IMR-90 (cell line): ENCODE results near the gene ZNF665. TPM values are rescaled to one million over a fixed set of nuclear protein-coding genes. Genes with fewer than 3 reads are reported as not detected.

Source experiments
- ATAC-seq: fragments of 200-7000 bp; cut with Tn5 transposase; 2 replicates; pipeline ENCODE4 v1.9.1; 2020; ENCODE audit warnings: low read depth, mild to moderate bottlenecking, moderate library complexity
- BruUV-seq: library from RNA; stranded (reverse); fragments of 400-500 nt; replicated peaks from 2 replicates; lab custom pipeline; 2021; lab: Mats Ljungman, UMichigan
- CTCF ChIA-PET: fragments of 300-600 bp; formaldehyde crosslinking; extraction: SDS; loops from one replicate; lab custom pipeline; 2021; ENCODE audit warnings: antibody characterized with exemption; lab: Yijun Ruan, JAX
- POLR2A ChIA-PET: fragments of 300-600 bp; sonication (Branson Sonifier 250); formaldehyde crosslinking; loops from one replicate; lab custom pipeline; 2022; ENCODE audit warnings: antibody characterized with exemption; ENCODE audit not compliant: unreplicated experiment; lab: Charles Lee
- DNase-seq: peaks from one replicate; pipeline ENCODE4 v3.0.0; 2013
- H2AFZ ChIP-seq: replicated peaks from 2 replicates; pipeline ENCODE3; 2013; ENCODE audit warnings: low read length, mild to moderate bottlenecking; ENCODE audit not compliant: poor library complexity
- H2AK5ac ChIP-seq: 2 replicates; pipeline ENCODE4 v1.6.1; 2013; ENCODE audit warnings: low read depth, low read length, inconsistent platforms
- H2AK9ac ChIP-seq: replicated peaks from 2 replicates; pipeline ENCODE3; 2013; ENCODE audit warnings: mild to moderate bottlenecking, low read depth, low read length, moderate library complexity; ENCODE audit not compliant: poor library complexity
- H2BK120ac ChIP-seq: 2 replicates; pipeline ENCODE4 v1.6.1; 2013; ENCODE audit warnings: low read depth, low read length, inconsistent platforms
- H2BK15ac ChIP-seq: 3 replicates; pipeline ENCODE4 v1.6.1; 2013; ENCODE audit warnings: low read depth, low read length, inconsistent platforms
- H2BK20ac ChIP-seq: 2 replicates; pipeline ENCODE4 v1.6.1; 2013; ENCODE audit warnings: low read depth, mild to moderate bottlenecking, inconsistent platforms, low read length, moderate library complexity
- H2BK5ac ChIP-seq: 2 replicates; pipeline ENCODE4 v1.6.1; 2013; ENCODE audit warnings: mild to moderate bottlenecking, low read depth, low read length, inconsistent platforms; ENCODE audit not compliant: poor library complexity, severe bottlenecking
- H3K14ac ChIP-seq: replicated peaks from 2 replicates; pipeline ENCODE4 v1.6.1; 2013; ENCODE audit warnings: low read depth, low read length, inconsistent platforms
- H3K18ac ChIP-seq: 2 replicates; pipeline ENCODE4 v1.6.1; 2013; ENCODE audit warnings: low read depth, low read length, control low read depth
- H3K23ac ChIP-seq: 2 replicates; pipeline ENCODE4 v1.6.1; 2013; ENCODE audit warnings: low read depth, low read length, inconsistent platforms
- H3K27ac ChIP-seq: 2 replicates; pipeline ENCODE4 v1.5.1; 2013; ENCODE audit warnings: mild to moderate bottlenecking, control low read depth, low read length; ENCODE audit not compliant: insufficient read depth
- H3K27me3 ChIP-seq: 2 replicates; pipeline ENCODE4 v1.6.1; 2013; ENCODE audit warnings: low read length; ENCODE audit not compliant: control insufficient read depth, insufficient read depth
- H3K36me3 ChIP-seq: 2 replicates; pipeline ENCODE4 v1.6.1; 2013; ENCODE audit warnings: low read length, mixed read lengths; ENCODE audit not compliant: control insufficient read depth, insufficient read depth
- H3K4ac ChIP-seq: 2 replicates; pipeline ENCODE4 v1.6.1; 2013; ENCODE audit warnings: low read depth, low read length, inconsistent platforms
- H3K4me1 ChIP-seq: 2 replicates; pipeline ENCODE4 v1.6.1; 2013; ENCODE audit warnings: low read length, mixed read lengths; ENCODE audit not compliant: control insufficient read depth, insufficient read depth
- H3K4me2 ChIP-seq: 2 replicates; pipeline ENCODE4 v1.6.1; 2013; ENCODE audit warnings: low read depth, mild to moderate bottlenecking, control low read depth, low read length, moderate library complexity
- H3K4me3 ChIP-seq: 2 replicates; pipeline ENCODE4 v1.5.1; 2013; ENCODE audit warnings: low read depth, mild to moderate bottlenecking, control low read depth, low read length, moderate library complexity; ENCODE audit not compliant: insufficient read depth
- H3K56ac ChIP-seq: 2 replicates; pipeline ENCODE4 v1.6.1; 2013; ENCODE audit warnings: low read length, inconsistent platforms; ENCODE audit not compliant: insufficient read depth; ENCODE audit errors: extremely low read depth
- H3K79me1 ChIP-seq, 2 experiments: 2 replicates each; pipeline ENCODE4 v1.6.1; 2013; ENCODE audit warnings: low read length in 2 of 2, inconsistent platforms in 1 of 2, low read depth in 1 of 2
- H3K9ac ChIP-seq: 2 replicates; pipeline ENCODE4 v1.6.1; 2013; ENCODE audit warnings: low read depth, low read length, control low read depth
- H3K9me1 ChIP-seq: 2 replicates; pipeline ENCODE4 v1.6.1; 2013; ENCODE audit warnings: low read length, inconsistent platforms; ENCODE audit not compliant: insufficient read depth
- H3K9me3 ChIP-seq: 2 replicates; pipeline ENCODE4 v1.6.1; 2013; ENCODE audit warnings: low read length; ENCODE audit not compliant: control insufficient read depth, insufficient read depth
- H4K20me1 ChIP-seq: 2 replicates; pipeline ENCODE4 v1.6.1; 2013; ENCODE audit warnings: low read length, inconsistent platforms; ENCODE audit not compliant: insufficient read depth
- H4K5ac ChIP-seq: 2 replicates; pipeline ENCODE4 v1.6.1; 2013; ENCODE audit warnings: mild to moderate bottlenecking, low read depth, low read length, control low read depth
- H4K8ac ChIP-seq, 2 experiments: 2 replicates each; pipeline ENCODE4 v1.6.1; 2013; ENCODE audit warnings: low read depth in 2 of 2, low read length in 2 of 2, control low read depth in 1 of 2, inconsistent platforms in 1 of 2
- H4K91ac ChIP-seq: 2 replicates; pipeline ENCODE4 v1.6.1; 2013; ENCODE audit warnings: low read depth, low read length, inconsistent platforms; ENCODE audit not compliant: insufficient read depth
- BHLHE40 ChIP-seq: fragments of 150-350 bp; IDR thresholded peaks from 2 replicates; pipeline ENCODE4 v1.6.1; 2016; ENCODE audit warnings: mild to moderate bottlenecking, low read depth, low read length
- CEBPB ChIP-seq: IDR thresholded peaks from 2 replicates; pipeline ENCODE4 v1.6.1; 2012; ENCODE audit warnings: low read depth, low read length, improper control_type of control experiment
- CHD1 ChIP-seq: IDR thresholded peaks from 2 replicates; pipeline ENCODE4 v1.6.1; 2012; ENCODE audit warnings: low read depth, low read length, improper control_type of control experiment
- ELK1 ChIP-seq: fragments of 150-350 bp; IDR thresholded peaks from 2 replicates; pipeline ENCODE4 v1.6.1; 2016; ENCODE audit warnings: low read depth, mild to moderate bottlenecking, low read length, moderate library complexity, borderline replicate concordance
- FOS ChIP-seq: fragments of 150-350 bp; IDR thresholded peaks from 2 replicates; pipeline ENCODE4 v1.6.1; 2016; ENCODE audit warnings: low read depth, low read length
- MAFK ChIP-seq: IDR thresholded peaks from 2 replicates; pipeline ENCODE4 v1.6.1; 2012; ENCODE audit warnings: low read depth, low read length, improper control_type of control experiment
- MAZ ChIP-seq: IDR thresholded peaks from 2 replicates; pipeline ENCODE4 v1.6.1; 2012; ENCODE audit warnings: low read depth, mild to moderate bottlenecking, low read length, improper control_type of control experiment, moderate library complexity, borderline replicate concordance
- MXI1 ChIP-seq: IDR thresholded peaks from 2 replicates; pipeline ENCODE4 v1.6.1; 2012; ENCODE audit warnings: low read depth, mild to moderate bottlenecking, low read length, moderate library complexity, borderline replicate concordance
- NFE2L2 ChIP-seq: fragments of 150-350 bp; IDR thresholded peaks from 2 replicates; pipeline ENCODE4 v1.6.1; 2016; ENCODE audit warnings: low read depth, mild to moderate bottlenecking, low read length
- POLR2A ChIP-seq: IDR thresholded peaks from 2 replicates; pipeline ENCODE4 v1.6.1; 2012; ENCODE audit warnings: mild to moderate bottlenecking, low read depth, low read length
- RAD21 ChIP-seq: IDR thresholded peaks from 2 replicates; pipeline ENCODE4 v1.6.1; 2012; ENCODE audit warnings: low read length, improper control_type of control experiment
- RCOR1 ChIP-seq: IDR thresholded peaks from 2 replicates; pipeline ENCODE4 v1.6.1; 2012; ENCODE audit warnings: mild to moderate bottlenecking, low read length, improper control_type of control experiment; ENCODE audit not compliant: insufficient replicate concordance
- RFX5 ChIP-seq: IDR thresholded peaks from 2 replicates; pipeline ENCODE4 v1.8.0; 2012; ENCODE audit warnings: low read depth, mild to moderate bottlenecking, low read length, moderate library complexity
- SMC3 ChIP-seq: fragments of 150-350 bp; IDR thresholded peaks from 2 replicates; pipeline ENCODE4 v1.6.1; 2016; ENCODE audit warnings: low read depth, mild to moderate bottlenecking, antibody characterized with exemption, low read length, moderate library complexity
- USF2 ChIP-seq: fragments of 150-350 bp; IDR thresholded peaks from 2 replicates; pipeline ENCODE4 v1.6.1; 2017; ENCODE audit warnings: mild to moderate bottlenecking, antibody characterized with exemption, low read length, low read depth
- WGBS, 2 experiments: methylation state at CpG; one replicate each; pipeline versions ENCODE4 v1.1.5 to v1.1.7; 2013; ENCODE audit warnings: missing lambda C conversion rate in 2 of 2; ENCODE audit not compliant: insufficient read length in 1 of 2; ENCODE audit errors: extremely low coverage in 2 of 2; 5-methylcytosine and 5-hydroxymethylcytosine counted together
- dilution Hi-C: fragments of 300-500 bp; cut with HindIII; formaldehyde crosslinking; loops from one replicate; pipeline ENCODE4 v1.14.3; 2018; ENCODE audit warnings: low sequenced_read_pairs; ENCODE audit not compliant: unreplicated experiment
- in situ Hi-C: fragments of 300-500 bp; cut with MboI; formaldehyde crosslinking; loops from 3 replicates; pipeline ENCODE4 v1.14.3; 2019; ENCODE audit warnings: low sequenced_read_pairs, inconsistent platforms, mixed read lengths
- intact Hi-C: fragments of 100-400 bp; cut with micrococcal nuclease; formaldehyde crosslinking; loops from 2 replicates; pipeline ENCODE4 v1.10.0; 2022
- polyA plus RNA-seq, 3 experiments: library from polyadenylated mRNA; depleted of rRNA; stranded (reverse); fragments of >200 nt; gene quantifications; 2 replicates each; pipeline ENCODE4 v1.2.3, GENCODE V29; 2012; ENCODE audit warnings: low replicate concordance in 1 of 3
- total RNA-seq: library from RNA; depleted of rRNA; stranded (reverse); fragments of >200 nt; gene quantifications from 2 replicates; pipeline ENCODE4 v1.2.3, GENCODE V29; 2012
- TF ChIP-seq, protein P1 (sequence below): conservative IDR thresholded peaks from 2 replicates; pipeline ENCODE4 v1.5.1; 2012; ENCODE audit warnings: mild to moderate bottlenecking, low read depth, low read length, improper control_type of control experiment

ZNF665 gene
- total and polyA plus RNA-seq, 2 of the 4 experiments (the other 2 are of a cell fraction): 2.0 to 3.0 TPM

DNA sequence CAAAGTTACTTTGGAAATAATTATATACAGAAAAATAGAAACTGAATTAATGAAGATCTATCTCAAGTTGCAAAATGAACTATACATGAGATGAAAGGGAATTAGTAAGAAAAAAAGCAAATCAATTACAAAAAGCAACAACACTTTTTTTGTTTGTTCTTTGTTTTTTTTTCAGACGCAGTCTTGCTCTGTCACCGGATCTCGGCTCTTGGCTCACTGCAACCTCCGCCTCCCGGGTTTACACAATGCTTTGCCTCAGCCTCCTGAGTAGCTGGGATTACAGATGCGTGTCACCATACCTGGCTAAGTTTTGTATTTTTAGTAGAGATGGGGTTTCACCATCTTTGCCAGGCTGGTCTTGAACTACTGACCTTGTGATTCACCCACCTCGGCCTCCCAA, 62.7 kb downstream of the ZNF665 start:
- POLR2A ChIA-PET: no interaction called here
- Histone ChIP-seq H4K91ac (no peak overlapping the region), H2AFZ (no peak overlapping the region), H3K18ac (no peak overlapping the region), H2BK20ac (no peak overlapping the region), H3K79me1 (peaks cover 0 to 9% of the 10 kb centered on the region in 2 experiments; a peak in 2 of 4 replicates), H2BK120ac (no peak overlapping the region), H3K4ac (no peak overlapping the region), H3K4me2 (no peak overlapping the region), H2AK9ac (no peak overlapping the region), H2BK15ac (no peak overlapping the region), H3K4me1 (peaks cover 3% of the 10 kb centered on the region; the same call in 1 of the 2 replicates), H2BK5ac (no peak overlapping the region), H2AK5ac (no peak overlapping the region), H3K14ac (no peak overlapping the region), H3K9ac (no peak overlapping the region), H3K27ac (no peak overlapping the region), H3K9me1 (no peaks in the 10 kb centered on the region), H3K36me3 (no peaks in the 10 kb centered on the region; the same call in 1 of the 2 replicates), H4K8ac (no peak overlapping the region), H4K20me1 (no peaks in the 10 kb centered on the region), H4K5ac (no peak overlapping the region), H3K56ac (no peak overlapping the region), H3K4me3 (no peak overlapping the region), H3K9me3 (no peaks in the 10 kb centered on the region; the same call in 1 of the 2 replicates), H3K23ac (no peak overlapping the region), H3K27me3 (no peaks in the 10 kb centered on the region)
- dilution Hi-C loops: no loop called here
- in situ Hi-C loops: no loop called here
- ATAC-seq (no peak), DNase-seq (no peak)
- WGBS, 2 experiments: 47% methylated on average over 3 of the region's 7 CpGs; no CpG with 5 or more reads in 1 of the 2 experiments
- TF ChIP-seq MXI1 (no peak), RFX5 (no peak), BHLHE40 (no peak), CHD1 (no peak), RAD21 (no peak), NFE2L2 (no peak), MAZ (no peak), RCOR1 (no peak), USF2 (no peak), POLR2A (no peak), CEBPB (no peak), MAFK (no peak), ELK1 (no peak), SMC3 (no peak), FOS (no peak)
- TF ChIP-seq, protein P1, sequence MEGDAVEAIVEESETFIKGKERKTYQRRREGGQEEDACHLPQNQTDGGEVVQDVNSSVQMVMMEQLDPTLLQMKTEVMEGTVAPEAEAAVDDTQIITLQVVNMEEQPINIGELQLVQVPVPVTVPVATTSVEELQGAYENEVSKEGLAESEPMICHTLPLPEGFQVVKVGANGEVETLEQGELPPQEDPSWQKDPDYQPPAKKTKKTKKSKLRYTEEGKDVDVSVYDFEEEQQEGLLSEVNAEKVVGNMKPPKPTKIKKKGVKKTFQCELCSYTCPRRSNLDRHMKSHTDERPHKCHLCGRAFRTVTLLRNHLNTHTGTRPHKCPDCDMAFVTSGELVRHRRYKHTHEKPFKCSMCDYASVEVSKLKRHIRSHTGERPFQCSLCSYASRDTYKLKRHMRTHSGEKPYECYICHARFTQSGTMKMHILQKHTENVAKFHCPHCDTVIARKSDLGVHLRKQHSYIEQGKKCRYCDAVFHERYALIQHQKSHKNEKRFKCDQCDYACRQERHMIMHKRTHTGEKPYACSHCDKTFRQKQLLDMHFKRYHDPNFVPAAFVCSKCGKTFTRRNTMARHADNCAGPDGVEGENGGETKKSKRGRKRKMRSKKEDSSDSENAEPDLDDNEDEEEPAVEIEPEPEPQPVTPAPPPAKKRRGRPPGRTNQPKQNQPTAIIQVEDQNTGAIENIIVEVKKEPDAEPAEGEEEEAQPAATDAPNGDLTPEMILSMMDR: no peak
- BruUV-seq: no TSS peak
- CTCF ChIA-PET: interaction anchor here (0.6 to 1.0 kb wide), 2 partner anchors 12 to 16 kb away, joined by 3 to 5 read pairs; no protein-coding TSS in a partner anchor
- intact Hi-C loops: loop anchor here (2.0 kb wide), 1 partner anchor 28 kb away; the partner anchor contains the start of gene ZNF160
